HepG2 (cell line): ENCODE measurements around the gene CSTF3. TPM values are rescaled to one million over a fixed set of nuclear protein-coding genes. Genes with fewer than 3 reads are reported as not detected.

Experiments
- PHF20 ChIP-seq: sonication (generic); formaldehyde crosslinking; IDR thresholded peaks from 2 replicates; pipeline ENCODE4 v1.5.0; 2020; ENCODE audit warnings: mild to moderate bottlenecking, missing genetic modification reagents
- TEAD3 ChIP-seq: optimal IDR thresholded peaks from 2 replicates; pipeline ENCODE3; 2016; ENCODE audit warnings: borderline replicate concordance
- ZKSCAN8 ChIP-seq: IDR thresholded peaks from 2 replicates; pipeline ENCODE4 v1.6.1; 2016; ENCODE audit warnings: borderline replicate concordance, missing genetic modification reagents, missing compliant biosample characterization
- ZSCAN12 ChIP-seq: sonication (generic); formaldehyde crosslinking; IDR thresholded peaks from 2 replicates; pipeline ENCODE4 v1.9.0; 2021; ENCODE audit warnings: mild to moderate bottlenecking, missing genetic modification reagents
- polyA plus RNA-seq, 8 experiments: library from polyadenylated mRNA; depleted of rRNA in 3 of 8; stranded (reverse) in 7 of 8; unstranded in 1 of 8; fragments of >200 nt; fragmentation: Illumina TruSeq in 4 of 8; extraction: Trizol in 4 of 8; gene quantifications; 2 replicates each; pipeline versions ENCODE4 v1.2.1 to v1.2.3, GENCODE V29; 2011 to 2016; ENCODE audit warnings: low read depth in 4 of 8, missing spikeins in 1 of 8, mixed read lengths in 1 of 8; ENCODE audit not compliant: insufficient read depth in 1 of 8
- total RNA-seq, 5 experiments: library from RNA; depleted of rRNA; stranded (reverse); fragments of >200 nt; fragmentation: Illumina TruSeq; extraction: Trizol; gene quantifications; 2 replicates each; pipeline ENCODE4 v1.2.3, GENCODE V29; 2016; ENCODE audit warnings: low read depth in 1 of 5
- TF ChIP-seq, protein P1 (sequence below), 2 experiments: sonication (generic) in 1 of 2; formaldehyde crosslinking in 1 of 2; IDR thresholded peaks; 2 replicates each; pipeline versions ENCODE4 v1.6.1 to v1.9.0; 2014 to 2022; ENCODE audit warnings: antibody characterized with exemption in 1 of 2, borderline replicate concordance in 1 of 2, inconsistent platforms in 1 of 2, low read depth in 1 of 2, missing genetic modification reagents in 1 of 2
- TF ChIP-seq, protein P2 (sequence below): sonication (generic); formaldehyde crosslinking; IDR thresholded peaks from one replicate; pipeline ENCODE4 v1.5.1; 2020; ENCODE audit warnings: mild to moderate bottlenecking, missing genetic modification reagents; ENCODE audit errors: not compliant biosample characterization
- TF ChIP-seq, protein P3 (sequence below): sonication (generic); formaldehyde crosslinking; conservative IDR thresholded peaks from 2 replicates; pipeline ENCODE4 v1.4.0; 2020; ENCODE audit warnings: mild to moderate bottlenecking, missing genetic modification reagents, moderate library complexity

Gene CSTF3
- total and polyA plus RNA-seq, 2 of the 13 experiments (the other 11 are each of a cell fraction or from before 2014, with no cell fraction given) = 21.5 to 43.6 TPM

DNA sequence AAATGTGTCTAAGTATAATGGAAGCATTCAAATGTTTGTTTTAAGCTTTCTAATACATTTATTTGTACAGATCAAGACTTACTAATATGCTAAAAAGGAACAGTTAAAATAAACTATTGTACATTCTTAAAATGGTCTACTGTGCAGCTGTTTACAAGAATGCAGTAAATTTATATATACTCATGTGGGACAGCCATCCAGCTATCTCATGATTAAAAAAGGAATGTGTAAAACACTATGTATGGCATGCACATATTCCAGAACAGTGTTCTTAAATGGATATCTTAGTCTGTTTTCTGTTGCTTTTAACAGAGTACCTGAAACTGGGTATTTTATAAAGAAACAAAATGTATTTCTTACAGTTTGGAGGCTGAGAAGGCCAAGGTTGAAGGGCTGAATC, 30.2 kb upstream of the CSTF3 start (continued):
- TF ChIP-seq, protein P1, sequence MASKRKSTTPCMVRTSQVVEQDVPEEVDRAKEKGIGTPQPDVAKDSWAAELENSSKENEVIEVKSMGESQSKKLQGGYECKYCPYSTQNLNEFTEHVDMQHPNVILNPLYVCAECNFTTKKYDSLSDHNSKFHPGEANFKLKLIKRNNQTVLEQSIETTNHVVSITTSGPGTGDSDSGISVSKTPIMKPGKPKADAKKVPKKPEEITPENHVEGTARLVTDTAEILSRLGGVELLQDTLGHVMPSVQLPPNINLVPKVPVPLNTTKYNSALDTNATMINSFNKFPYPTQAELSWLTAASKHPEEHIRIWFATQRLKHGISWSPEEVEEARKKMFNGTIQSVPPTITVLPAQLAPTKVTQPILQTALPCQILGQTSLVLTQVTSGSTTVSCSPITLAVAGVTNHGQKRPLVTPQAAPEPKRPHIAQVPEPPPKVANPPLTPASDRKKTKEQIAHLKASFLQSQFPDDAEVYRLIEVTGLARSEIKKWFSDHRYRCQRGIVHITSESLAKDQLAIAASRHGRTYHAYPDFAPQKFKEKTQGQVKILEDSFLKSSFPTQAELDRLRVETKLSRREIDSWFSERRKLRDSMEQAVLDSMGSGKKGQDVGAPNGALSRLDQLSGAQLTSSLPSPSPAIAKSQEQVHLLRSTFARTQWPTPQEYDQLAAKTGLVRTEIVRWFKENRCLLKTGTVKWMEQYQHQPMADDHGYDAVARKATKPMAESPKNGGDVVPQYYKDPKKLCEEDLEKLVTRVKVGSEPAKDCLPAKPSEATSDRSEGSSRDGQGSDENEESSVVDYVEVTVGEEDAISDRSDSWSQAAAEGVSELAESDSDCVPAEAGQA (IDR thresholded peaks at IDR 0.05; ENCODE audit: low read depth) = no peak
- TF ChIP-seq, protein P1 (CRISPR knock-in tag; IDR thresholded peaks at IDR 0.05; ENCODE audit: borderline replicate concordance) = no peak
- TF ChIP-seq, protein P2, sequence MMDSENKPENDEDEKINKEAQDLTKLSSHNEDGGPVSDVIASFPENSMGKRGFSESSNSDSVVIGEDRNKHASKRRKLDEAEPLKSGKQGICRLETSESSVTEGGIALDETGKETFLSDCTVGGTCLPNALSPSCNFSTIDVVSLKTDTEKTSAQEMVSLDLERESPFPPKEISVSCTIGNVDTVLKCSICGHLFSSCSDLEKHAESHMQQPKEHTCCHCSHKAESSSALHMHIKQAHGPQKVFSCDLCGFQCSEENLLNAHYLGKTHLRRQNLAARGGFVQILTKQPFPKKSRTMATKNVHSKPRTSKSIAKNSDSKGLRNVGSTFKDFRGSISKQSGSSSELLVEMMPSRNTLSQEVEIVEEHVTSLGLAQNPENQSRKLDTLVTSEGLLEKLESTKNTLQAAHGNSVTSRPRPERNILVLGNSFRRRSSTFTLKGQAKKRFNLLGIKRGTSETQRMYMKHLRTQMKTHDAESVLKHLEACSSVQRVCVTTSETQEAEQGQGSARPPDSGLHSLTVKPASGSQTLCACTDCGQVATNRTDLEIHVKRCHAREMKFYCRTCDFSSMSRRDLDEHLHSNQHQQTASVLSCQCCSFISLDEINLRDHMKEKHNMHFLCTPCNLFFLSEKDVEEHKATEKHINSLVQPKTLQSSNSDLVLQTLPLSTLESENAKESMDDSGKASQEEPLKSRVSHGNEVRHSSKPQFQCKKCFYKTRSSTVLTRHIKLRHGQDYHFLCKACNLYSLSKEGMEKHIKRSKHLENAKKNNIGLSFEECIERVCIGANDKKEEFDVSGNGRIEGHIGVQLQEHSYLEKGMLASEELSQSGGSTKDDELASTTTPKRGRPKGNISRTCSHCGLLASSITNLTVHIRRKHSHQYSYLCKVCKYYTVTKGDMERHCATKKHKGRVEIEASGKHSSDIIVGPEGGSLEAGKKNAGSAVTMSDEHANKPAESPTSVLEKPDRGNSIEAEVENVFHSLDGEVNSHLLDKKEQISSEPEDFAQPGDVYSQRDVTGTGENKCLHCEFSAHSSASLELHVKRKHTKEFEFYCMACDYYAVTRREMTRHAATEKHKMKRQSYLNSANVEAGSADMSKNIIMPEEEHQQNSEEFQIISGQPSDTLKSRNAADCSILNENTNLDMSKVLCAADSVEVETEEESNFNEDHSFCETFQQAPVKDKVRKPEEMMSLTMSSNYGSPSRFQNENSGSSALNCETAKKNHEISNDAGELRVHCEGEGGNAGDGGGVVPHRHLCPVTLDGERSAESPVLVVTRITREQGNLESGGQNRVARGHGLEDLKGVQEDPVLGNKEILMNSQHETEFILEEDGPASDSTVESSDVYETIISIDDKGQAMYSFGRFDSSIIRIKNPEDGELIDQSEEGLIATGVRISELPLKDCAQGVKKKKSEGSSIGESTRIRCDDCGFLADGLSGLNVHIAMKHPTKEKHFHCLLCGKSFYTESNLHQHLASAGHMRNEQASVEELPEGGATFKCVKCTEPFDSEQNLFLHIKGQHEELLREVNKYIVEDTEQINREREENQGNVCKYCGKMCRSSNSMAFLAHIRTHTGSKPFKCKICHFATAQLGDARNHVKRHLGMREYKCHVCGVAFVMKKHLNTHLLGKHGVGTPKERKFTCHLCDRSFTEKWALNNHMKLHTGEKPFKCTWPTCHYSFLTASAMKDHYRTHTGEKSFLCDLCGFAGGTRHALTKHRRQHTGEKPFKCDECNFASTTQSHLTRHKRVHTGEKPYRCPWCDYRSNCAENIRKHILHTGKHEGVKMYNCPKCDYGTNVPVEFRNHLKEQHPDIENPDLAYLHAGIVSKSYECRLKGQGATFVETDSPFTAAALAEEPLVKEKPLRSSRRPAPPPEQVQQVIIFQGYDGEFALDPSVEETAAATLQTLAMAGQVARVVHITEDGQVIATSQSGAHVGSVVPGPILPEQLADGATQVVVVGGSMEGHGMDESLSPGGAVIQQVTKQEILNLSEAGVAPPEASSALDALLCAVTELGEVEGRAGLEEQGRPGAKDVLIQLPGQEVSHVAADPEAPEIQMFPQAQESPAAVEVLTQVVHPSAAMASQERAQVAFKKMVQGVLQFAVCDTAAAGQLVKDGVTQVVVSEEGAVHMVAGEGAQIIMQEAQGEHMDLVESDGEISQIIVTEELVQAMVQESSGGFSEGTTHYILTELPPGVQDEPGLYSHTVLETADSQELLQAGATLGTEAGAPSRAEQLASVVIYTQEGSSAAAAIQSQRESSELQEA (CRISPR knock-in tag) = no peak
- no peak for TF ChIP-seq ZSCAN12
- no peak for TF ChIP-seq ZKSCAN8 (CRISPR knock-in tag)
- TF ChIP-seq TEAD3 (CRISPR knock-in tag) = no peak
- TF ChIP-seq, protein P3, sequence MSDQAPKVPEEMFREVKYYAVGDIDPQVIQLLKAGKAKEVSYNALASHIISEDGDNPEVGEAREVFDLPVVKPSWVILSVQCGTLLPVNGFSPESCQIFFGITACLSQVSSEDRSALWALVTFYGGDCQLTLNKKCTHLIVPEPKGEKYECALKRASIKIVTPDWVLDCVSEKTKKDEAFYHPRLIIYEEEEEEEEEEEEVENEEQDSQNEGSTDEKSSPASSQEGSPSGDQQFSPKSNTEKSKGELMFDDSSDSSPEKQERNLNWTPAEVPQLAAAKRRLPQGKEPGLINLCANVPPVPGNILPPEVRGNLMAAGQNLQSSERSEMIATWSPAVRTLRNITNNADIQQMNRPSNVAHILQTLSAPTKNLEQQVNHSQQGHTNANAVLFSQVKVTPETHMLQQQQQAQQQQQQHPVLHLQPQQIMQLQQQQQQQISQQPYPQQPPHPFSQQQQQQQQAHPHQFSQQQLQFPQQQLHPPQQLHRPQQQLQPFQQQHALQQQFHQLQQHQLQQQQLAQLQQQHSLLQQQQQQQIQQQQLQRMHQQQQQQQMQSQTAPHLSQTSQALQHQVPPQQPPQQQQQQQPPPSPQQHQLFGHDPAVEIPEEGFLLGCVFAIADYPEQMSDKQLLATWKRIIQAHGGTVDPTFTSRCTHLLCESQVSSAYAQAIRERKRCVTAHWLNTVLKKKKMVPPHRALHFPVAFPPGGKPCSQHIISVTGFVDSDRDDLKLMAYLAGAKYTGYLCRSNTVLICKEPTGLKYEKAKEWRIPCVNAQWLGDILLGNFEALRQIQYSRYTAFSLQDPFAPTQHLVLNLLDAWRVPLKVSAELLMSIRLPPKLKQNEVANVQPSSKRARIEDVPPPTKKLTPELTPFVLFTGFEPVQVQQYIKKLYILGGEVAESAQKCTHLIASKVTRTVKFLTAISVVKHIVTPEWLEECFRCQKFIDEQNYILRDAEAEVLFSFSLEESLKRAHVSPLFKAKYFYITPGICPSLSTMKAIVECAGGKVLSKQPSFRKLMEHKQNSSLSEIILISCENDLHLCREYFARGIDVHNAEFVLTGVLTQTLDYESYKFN (CRISPR knock-in tag) = no peak
- no peak for TF ChIP-seq PHF20
